NCI-H2196 (cell line): Measurements from ENCODE around the gene WDPCP.
"Not testable (repeated sequence)": the region's sequence is repeated elsewhere in the genome, so short reads cannot be mapped to it uniquely, and the experiment has no call there.

Source experiments
- DNase-seq: peaks from one replicate; lab custom pipeline; 2025; ENCODE audit not compliant: unreplicated experiment; lab: John Stamatoyannopoulos, UW

Gene WDPCP

DNA sequence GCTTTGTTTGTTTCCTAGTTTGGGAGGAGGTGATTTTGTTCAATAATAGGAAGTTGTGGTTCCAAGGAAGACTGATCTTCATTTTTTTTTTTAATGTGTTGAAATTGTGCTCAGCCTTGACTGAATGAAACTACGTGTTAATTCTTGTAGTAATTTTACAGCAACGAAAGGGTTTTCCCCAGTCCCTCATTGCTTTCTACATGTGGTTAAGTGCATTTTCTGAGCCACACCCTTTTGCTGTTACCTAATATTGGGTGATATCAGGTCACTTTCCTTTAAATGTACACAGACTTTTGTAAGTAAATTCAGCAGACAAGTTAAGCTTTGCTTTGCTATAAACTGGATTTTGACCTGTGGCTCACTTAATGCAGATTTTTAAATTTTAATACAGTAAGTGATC, 464.1 kb downstream of the WDPCP start:
- no peak for DNase-seq

DNA sequence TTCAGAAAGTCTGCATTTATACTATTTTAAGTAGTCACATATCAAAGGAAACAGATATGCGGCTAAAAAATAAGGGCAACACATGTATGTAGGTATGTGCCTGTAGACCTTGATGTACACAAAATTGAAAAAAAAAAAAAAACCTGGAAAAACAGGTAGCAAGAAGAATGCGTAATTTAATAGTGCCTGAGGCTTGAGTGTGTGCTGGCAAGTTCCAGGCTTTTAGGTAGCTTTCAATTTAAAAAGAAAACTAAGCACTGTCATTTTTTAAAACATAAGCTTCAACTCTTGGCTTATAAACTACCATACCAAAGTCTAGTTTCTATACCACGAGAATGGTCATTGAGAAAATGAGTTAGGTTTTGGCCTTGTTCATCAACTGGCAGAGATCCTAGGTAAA, 465.4 kb downstream of the WDPCP start:
- DNase-seq, result no peak

DNA sequence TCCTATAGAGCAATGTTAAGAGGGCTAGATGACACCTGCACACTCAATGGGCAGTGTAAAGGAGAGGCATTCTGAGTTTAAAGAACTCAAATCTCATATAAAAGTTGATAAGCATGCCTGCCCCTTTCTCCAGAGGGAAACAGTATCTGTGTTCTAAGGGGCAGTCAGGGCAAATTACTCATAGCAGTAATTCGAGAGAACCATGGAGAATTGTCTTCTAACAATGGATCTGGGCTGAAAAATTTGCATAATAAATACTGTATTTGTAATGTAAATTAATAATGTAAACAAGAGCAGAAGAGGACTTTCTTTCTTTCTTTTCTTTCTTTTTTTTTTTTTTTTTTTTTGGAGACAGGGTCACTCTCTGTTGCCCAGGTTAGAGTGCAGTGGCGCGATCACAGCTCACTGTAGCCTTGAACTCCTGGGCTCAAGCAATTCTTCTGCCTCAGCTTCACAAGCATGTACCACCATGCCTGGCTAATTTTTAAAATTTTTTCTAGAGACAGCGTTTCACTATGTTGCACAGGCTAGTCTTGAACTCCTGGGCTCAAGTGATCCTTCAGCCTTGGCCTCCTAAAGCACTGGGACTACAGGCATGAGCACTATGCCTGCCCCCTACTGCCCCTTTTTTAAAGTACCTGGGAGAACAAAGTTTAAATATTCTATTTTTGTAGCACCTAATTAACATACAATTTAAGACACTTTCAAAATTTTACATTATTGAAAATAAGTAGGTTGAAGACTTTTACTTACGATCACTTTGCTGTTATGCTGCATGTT, 467.0 kb downstream of the WDPCP start:
- no peak for DNase-seq

DNA sequence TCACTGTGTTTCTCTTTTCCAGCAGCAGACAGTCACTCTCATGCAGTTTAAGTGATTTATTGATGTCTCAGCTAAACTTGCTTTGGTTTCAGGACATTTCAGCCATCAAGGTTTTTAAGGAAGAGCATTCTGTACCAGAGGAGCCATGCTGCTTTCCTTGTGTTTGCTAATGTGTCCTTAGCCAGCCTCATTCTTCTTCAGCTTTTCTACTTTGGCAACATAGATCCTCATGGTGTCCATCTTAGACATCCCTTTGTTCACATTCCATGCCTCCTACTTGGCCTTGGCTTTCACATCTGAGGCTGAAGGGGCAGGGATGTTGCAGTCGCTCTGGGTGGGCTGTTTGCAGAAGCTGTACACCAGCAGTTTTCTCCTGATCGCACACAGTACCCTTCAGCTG, 469.5 kb downstream of the WDPCP start:
- DNase-seq, result no peak

DNA sequence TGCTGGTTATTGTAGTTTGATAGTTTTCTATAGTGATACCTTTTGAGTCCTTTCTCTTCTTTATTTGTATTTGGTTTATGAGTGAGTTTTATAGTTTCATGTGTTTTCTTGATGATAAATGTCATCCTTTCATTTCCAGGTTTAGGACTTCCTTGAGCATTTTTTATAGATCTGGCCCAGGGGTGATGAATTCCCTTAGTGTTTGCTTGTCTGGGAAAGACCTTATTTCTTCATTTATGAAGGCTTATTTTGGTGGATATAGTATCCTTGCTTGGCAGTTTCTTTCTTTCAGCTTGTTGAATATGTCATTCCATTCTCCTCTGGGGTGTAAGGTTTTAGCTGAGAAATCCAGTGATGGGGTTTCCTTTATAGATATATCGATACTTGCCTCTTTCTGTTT, 483.8 kb downstream of the WDPCP start:
- no peak for DNase-seq

DNA sequence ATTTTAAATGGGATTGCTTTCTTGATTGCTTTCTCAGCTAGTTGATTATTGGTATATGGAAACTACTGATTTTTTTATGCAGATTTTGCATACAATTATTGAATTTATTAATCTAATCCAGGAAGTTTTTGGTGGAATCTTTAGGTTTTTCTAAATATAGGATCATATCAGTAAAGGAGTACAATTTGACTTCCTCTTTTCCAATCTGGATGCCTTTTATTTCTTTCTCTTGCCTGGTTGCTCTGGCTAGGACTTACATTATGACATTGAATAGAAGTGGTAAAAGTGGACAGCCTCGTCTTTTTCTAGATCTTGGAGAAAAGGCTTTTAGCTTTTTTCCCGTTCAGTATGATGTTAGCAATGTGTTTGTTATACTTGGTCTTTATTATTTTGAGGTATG, 486.3 kb downstream of the WDPCP start:
- no peak for DNase-seq

DNA sequence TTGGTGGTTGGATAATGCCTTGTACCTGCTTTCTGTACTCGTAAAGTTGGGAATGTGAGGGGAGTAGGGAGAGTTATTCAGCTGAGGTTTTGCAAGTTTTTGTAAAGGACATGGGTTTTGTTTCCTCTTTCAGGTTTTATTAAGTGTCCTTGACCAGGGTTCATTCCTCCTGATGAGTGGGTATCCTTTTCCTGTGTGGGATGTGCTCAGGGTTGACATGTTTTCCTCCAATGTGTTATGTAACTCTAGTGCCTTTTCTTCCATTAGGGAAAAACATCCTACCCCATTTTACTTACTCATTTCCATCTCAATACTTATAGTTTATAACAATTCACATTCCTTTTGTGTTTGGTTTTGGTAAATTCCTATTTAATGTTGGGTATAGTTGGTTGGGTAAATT, 489.2 kb downstream of the WDPCP start:
- no peak for DNase-seq

DNA sequence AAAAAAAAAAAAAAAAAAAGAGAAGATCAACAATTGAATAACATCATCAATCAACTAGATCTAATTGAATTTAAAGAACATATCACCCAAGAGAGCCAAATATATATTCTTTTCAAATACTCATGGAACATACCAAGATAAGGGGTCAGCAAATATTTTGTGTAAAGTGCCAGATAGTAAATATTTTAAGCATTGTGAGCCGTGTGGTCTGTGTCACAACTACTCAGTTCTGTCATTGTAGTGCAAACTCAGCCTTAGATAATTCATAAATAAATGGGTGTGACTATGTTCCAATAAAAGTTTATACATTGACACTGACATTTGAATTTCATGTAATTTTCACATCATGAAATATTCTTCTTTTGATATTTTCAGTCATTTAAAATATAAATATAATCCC, 491.8 kb downstream of the WDPCP start:
- DNase-seq, result no peak

DNA sequence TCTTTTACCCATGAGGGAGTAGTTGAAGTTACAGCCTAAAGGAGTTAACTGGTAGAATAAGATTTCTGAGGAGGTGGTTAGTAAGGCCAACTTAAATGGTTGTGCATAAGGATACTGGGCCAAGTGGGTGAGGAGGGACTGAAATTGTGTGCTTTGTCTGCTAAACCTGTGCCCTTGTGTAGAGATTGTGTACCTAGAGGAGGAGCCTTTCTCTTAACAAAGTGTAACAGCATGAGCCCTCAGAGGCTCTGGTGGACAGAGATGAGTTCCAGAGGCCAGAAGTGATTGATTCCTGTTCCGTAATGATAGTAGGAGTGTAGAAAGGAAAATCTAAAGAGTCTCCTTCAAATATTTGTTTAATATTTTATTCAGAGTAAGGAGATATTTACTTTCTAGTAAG, 494.8 kb downstream of the WDPCP start:
- DNase-seq, result no peak

DNA sequence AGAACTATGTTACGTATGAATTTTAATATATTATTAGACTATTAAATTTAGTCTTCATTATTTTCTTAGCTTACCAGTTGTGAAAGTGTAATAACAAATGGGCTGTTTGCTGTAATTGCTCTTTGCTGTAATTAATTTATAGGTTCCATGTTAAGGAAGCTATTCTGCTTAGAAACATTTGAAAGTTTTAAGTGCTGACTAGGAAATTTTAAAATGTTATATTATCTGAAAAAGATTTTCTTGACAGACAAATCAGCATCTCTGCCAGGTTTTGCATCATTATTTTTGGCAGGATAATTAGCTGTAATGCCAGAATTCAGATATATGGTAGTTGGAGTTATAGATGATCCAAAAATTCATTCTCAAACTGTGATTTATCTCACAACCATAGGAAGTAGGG, 495.4 kb downstream of the WDPCP start:
- DNase-seq, result no peak

DNA sequence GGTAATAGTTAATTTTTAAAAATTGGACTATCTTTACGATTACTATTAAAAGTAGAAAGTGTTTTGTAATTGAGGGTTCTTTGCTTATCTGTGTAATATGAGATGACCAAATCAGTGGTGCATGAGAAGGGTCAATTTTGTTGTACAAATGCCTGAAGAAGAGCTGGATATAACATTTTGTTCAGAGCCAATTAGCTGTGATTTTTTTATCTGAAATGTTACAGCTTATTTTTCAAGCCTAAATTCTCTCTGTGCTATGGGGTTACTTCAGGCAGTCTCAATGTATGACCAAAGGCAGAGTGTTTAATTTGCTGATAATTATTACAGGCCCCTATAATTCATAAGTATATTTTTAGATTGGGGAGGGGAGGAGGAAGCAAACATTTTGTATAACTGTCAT, 495.9 kb downstream of the WDPCP start:
- DNase-seq, result no peak

DNA sequence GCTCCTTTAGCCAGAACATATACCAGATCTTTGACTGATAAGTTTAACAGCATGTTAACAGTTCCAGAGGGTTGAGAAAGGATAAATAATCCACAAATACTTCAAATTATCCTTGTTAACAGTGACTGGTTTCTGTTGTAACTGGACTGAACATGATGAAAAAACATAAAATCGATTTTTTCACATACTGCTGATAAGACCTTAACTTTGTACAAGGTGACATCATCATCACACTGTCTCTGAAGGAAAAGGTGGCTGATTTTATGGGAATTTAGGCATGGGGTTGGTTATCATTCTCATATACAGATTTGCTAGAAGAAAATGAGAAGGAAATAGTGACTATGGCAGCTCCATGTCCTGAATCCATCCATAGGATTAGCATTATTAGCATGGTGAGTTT, 501.6 kb downstream of the WDPCP start:
- no peak for DNase-seq

DNA sequence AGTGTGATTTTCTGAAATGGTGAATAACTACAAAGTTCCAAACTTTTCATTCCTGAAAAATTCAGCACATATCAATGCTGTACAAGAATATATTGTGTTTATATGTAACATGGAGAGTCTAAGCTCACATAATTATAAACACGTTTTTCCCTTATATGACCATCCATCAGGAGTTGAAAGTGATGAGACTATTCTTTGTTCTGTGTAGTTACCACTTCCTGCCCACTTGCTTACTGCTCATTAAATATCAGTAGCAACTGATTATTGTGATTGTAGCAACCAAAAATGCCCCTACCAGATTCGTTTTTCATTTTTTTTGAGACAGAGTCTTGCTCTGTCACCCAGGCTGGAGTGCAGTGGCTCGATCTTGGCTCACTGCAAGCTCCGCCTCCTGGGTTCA, 506.9 kb downstream of the WDPCP start:
- DNase-seq, result no peak

DNA sequence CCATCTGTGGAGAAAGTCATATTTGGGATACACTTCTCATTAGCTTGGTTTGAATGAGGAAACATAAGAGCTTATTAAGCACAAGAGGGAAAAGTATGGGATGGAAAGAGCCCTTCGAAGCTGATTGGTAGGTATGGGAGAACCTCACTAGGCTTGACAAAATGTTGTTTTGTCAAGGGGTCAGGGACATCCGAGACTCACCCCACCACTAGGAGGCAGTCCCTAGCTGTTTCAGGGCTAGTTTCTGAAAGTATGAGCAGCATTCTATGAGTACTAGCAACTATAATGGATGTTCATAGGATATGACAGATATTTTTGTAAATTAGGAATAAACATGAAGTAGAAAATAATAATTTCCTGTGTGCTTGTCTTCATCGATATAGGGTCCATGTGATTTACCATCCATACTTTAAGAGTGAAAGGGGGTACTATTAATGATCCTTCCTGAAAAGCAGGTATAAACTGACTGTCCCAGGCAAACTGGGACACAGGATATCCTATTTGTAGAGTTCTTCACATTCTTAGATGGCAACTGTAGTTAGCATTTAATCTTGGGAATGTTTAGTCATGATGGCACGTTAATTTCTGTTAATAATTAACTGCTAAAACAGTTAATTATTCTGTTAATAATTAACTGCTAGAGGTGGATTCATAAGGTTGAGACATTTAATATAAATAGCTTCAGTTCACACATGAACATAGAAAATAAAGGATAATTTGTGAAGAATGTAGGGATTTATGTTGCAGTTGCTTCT, 509.2 kb downstream of the WDPCP start:
- no peak for DNase-seq

DNA sequence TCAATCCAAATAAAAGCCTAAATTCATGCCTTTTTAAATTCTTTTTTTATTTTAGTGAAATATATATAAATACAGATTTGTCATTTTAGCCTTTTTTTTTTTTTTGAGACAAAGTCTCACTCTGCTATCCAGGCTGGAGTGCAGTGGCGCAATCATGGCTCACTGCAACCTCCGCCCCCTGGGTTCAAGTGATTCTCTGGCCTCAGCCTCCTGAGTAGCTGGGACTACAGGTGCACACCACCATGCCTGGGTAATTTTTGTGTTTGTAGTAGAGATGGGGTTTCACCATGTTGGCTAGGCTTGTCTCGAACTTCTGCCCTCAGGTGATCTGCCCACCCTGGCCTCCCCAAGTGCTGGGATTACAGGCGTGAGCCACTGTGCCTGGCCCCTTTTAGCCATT, 513.9 kb downstream of the WDPCP start:
- DNase-seq, result not testable (repeated sequence)

DNA sequence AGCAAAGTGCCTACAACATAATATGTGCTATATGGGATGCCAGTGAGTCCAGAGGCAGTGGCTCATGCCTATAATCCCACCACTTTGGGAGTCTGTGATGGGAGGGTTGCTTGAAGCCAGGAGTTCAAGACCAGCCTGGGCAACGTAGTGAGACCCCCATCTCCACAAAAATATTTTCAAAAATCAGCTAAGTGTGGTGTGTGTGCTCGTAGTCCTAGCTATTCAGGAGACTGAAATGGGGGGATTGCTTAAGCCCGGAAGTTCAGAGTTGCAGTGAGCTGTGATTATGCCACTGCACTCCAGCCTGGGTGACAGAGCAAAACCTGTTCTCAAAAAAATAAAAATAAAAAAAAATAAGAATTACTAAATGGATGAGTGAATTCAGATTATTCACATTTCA, 514.3 kb downstream of the WDPCP start:
- DNase-seq, result no peak

DNA sequence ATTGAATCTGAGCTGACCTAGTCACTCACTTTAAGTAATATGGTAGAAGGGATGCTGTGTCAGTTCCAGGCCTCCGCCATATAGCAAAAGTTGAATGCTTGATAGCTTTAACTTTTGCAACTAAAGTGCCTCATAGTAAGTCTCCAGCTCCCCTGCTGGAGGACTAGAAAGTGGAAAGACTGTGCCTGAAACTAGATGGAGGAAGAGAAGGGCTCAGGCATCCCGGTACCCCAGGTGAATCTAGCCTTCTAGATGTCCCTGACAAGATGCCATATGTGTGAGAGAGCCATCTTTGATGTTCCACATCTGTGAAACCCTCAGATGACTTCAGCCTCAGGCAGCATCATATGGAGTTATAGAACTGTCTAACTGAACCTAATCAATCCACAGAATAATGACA, 516.6 kb downstream of the WDPCP start:
- no peak for DNase-seq
